Mesenteric fat pad (tissue), 1 donor: ENCODE results near the gene FRMD4A. TPM values are rescaled to one million over a fixed set of nuclear protein-coding genes. Genes with fewer than 3 reads are reported as not detected.
A peak's percentile ranks its signal among the peaks of the same experiment; 100 is the strongest.
"Not testable (repeated sequence)": the region's sequence is repeated elsewhere in the genome, so short reads cannot be mapped to it uniquely, and the experiment has no call there.

Source experiments
- DNase-seq: peaks from one replicate; pipeline ENCODE4 v3.0.0-alpha.2; 2020; ENCODE audit warnings: low spot score
- total RNA-seq: library from RNA; stranded (reverse); fragmentation: NEBNext Ultra II Directional; extraction: Animal tissue kit (Norgen Biotek cat#: 25700); gene quantifications from one replicate; pipeline ENCODE4 v1.2.1, GENCODE V29; 2021
- donor health status: DM: yes; HTN: yes; CAD: no.

The FRMD4A gene
- total RNA-seq, 1 donor from 2014 or later, result 188 TPM

GRCh38 chr10:13859979-13860654, 470.6 kb downstream of the FRMD4A start:
- DNase-seq, result no peak

GRCh38 chr10:13858709-13859108, 472.0 kb downstream of the FRMD4A start:
- no peak for DNase-seq

- DNase-seq, result no peak
Observed at GRCh38 chr10:13857451-13857850, 473.3 kb downstream of the FRMD4A start.

- DNase-seq, result no peak
Observed at GRCh38 chr10:13853854-13854253, 476.9 kb downstream of the FRMD4A start.

- no peak for DNase-seq
Observed at GRCh38 chr10:13852872-13853271, 477.9 kb downstream of the FRMD4A start.

- no peak for DNase-seq
Observed at GRCh38 chr10:13851906-13852305, 478.8 kb downstream of the FRMD4A start.

- peak; percentile 35 for DNase-seq
Observed at GRCh38 chr10:13848520-13849445, 481.9 kb downstream of the FRMD4A start.

- peak; percentile 73 for DNase-seq
Observed at GRCh38 chr10:13847201-13847631, 483.5 kb downstream of the FRMD4A start.

- peak; percentile 67 for DNase-seq
Observed at GRCh38 chr10:13845897-13846296, 484.8 kb downstream of the FRMD4A start.

- peak; percentile 18 for DNase-seq
Observed at GRCh38 chr10:13844651-13845050, 486.1 kb downstream of the FRMD4A start.

- DNase-seq, result no peak
Observed at GRCh38 chr10:13842117-13842516, 488.6 kb downstream of the FRMD4A start.

GRCh38 chr10:13840036-13840435, 490.7 kb downstream of the FRMD4A start:
- DNase-seq, result no peak

- DNase-seq, result no peak
Observed at GRCh38 chr10:13839430-13839990, 491.2 kb downstream of the FRMD4A start.

GRCh38 chr10:13839030-13839429, 491.7 kb downstream of the FRMD4A start:
- no peak for DNase-seq

GRCh38 chr10:13837966-13838365, 492.8 kb downstream of the FRMD4A start:
- no peak for DNase-seq

- no peak for DNase-seq
Observed at GRCh38 chr10:13834581-13835286, 496.0 kb downstream of the FRMD4A start.

GRCh38 chr10:13831711-13832141, 499.0 kb downstream of the FRMD4A start:
- no peak for DNase-seq

GRCh38 chr10:13830385-13830784, 500.3 kb downstream of the FRMD4A start:
- DNase-seq, result no peak

- no peak for DNase-seq
Observed at GRCh38 chr10:13829790-13830189, 500.9 kb downstream of the FRMD4A start.

GRCh38 chr10:13828284-13828683, 502.4 kb downstream of the FRMD4A start:
- not testable (repeated sequence) for DNase-seq

- DNase-seq, result no peak
Observed at GRCh38 chr10:13827076-13827797, 503.5 kb downstream of the FRMD4A start.
